T47D (cell line): ENCODE measurements around the gene UACA.

Experiments used
- DNase-seq, 2 experiments: peaks; one replicate each; pipeline versions ENCODE4 v3.0.0 to v3.0.0-alpha.2; 2011 to 2012; ENCODE audit warnings: low read depth in 1 of 2, low spot score in 1 of 2
- JUND ChIP-seq: IDR thresholded peaks from 2 replicates; pipeline ENCODE4 v1.6.1; 2012; ENCODE audit warnings: low read depth
- in situ Hi-C: cut with HindIII; loops from 2 replicates; pipeline ENCODE4 v1.10.0; 2016; ENCODE audit warnings: low sequenced_read_pairs, low pct_unique_long_range_greater_than_20kb

The UACA gene

DNA sequence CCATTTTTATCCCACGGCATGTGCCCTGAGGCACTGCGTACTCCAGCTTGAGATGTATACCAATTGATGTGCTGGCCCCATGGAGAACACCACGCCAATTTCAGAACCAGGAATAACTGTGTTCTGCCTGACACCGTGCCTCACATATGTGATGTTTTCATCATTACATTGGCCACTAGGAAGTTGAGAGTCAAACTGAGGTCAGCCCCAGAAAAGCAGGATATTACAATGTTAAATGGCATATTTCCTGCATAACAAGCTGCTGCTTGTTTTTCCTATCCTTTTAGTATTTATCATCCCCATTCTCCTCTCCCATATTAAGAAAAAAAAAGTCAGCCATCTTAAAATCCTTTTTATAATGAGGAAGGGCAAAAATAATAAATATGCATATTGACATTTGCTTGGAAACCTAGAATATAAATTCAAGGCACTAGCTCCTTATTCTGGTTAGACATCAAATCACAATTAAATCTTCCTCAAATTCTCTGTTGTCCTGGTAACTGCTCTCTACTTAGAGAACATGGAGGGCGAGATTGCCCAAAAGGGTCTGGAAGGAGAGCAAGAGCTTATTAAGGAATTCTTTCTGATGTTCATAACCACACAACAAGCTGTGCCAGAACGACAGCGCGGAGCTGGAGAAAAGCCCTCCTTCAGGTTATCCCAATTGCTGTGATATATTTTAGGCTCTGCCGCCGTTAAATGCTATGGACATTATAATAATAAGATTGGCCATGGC is 112.6 kb downstream of the UACA start:
- no peak for TF ChIP-seq JUND
- DNase-seq = no peak
- in situ Hi-C loops = no loop called here

DNA sequence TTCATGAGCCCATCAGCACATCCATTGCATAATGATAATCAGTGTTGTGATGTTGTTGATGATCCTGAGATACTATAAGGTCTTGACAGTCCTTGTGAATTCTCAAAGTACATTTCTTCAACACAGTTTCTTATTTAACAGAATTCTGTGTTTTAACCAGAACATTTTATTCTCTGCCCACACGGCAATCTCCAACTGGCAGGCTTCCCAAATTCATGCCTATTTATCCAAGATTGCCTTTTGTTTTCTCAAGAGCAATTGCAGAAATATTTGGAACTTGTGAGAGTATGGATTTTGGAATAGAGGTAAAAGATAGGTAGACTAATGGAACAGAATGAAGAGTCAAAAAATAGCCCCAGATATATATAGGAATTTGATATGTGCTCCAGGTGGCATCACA is 116.0 kb downstream of the UACA start:
- no peak for DNase-seq
- TF ChIP-seq JUND = no peak
- in situ Hi-C loops = no loop called here

DNA sequence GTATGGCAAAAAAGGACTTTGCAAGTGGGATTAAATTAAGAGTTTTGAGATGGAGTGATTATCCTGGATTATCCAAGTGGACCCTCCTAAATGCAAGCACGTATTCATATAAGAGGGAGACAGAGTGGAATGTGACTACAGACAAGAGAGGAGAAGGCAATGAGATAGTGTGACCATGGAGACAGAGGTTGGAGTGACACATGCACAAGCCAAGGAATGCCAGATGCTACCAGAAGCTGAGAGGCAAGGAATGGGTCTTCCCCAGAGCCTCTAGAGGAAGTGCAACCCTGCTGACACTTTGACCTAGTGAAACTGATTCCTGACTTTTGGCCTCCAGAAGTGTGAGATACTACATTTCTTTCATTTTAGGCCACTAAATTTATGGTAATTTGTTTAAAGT is 117.2 kb downstream of the UACA start:
- DNase-seq = no peak
- in situ Hi-C loops = no loop called here
- TF ChIP-seq JUND = no peak

GRCh38 chr15:70643783-70644125 is 119.6 kb downstream of the UACA start:
- no peak for TF ChIP-seq JUND
- peak in 1 of 2 experiments; percentile 29 for DNase-seq

DNA sequence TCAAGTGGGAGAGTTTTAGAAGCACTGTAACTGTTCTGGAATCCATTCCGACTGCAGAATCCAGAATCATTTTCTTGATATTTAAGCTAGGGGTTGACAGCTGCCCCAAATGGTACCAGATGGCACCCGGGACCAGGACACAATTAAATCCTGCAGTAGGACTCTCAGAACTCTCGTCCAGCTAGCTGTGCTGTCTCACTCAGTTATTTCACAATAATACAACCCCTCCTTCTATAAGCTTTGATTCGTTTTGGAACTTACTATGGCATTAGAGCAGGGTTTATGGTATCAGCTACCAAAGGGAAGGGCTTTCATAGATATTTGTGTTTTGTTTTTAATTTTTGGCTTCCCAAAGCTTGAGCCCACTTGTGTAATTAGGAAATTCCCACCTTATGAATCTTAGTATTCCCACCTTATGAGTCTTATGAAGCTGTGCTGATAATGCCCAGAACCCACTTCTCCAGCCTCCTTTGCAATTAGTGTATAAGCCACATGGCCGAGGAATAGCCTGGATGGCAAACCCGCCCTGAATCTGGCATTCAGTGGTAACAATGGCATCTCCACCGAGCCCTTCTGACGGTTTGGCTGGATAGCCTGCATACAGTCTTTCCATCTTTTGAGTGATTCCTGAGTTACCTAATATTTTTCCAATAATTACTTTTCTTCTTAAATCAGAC is 120.1 kb downstream of the UACA start:
- in situ Hi-C loops = no loop called here
- TF ChIP-seq JUND = no peak
- DNase-seq = no peak

More at GRCh38 chr15:70643783-70644125, 119.6 kb downstream of the UACA start:
- in situ Hi-C loops = no loop called here

DNA sequence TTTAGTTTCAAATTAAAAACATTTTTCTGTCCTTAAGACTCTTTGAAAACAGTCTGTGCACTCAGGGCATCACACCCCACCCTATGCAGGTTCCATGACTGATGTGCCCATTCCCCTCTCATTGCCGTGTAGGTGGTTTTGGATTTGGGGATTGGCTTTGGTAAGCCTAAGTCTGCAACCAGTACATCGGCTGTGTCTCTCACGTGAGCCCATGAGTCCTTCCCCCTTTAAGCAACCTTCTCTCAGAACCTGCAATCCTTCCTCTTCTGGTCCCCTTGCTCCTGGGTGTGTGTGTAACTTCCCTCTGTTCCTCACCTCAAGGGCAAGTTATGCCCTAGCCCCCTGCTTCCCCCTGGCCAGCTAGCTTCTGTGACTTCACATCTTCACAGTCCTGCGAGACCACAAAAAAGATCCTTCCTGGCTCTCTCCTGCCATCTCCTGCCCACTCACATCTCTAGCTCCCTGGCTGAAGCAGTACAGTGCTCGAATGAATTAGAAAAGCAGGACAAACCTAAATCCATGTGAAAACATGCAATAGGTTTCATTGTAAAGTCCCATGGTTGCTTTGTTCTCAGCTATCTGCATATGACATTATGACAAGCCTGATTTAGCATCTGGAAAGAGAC is 126.7 kb downstream of the UACA start:
- peak; percentile 31 to 64 for DNase-seq
- in situ Hi-C loops = no loop called here
- no peak for TF ChIP-seq JUND

GRCh38 chr15:70635895-70636294 is 127.5 kb downstream of the UACA start:
- in situ Hi-C loops = no loop called here
- TF ChIP-seq JUND = no peak
- DNase-seq = no peak

- no peak for DNase-seq
- no peak for TF ChIP-seq JUND
- in situ Hi-C loops = no loop called here
These were observed 129.4 kb downstream of the UACA start for GRCh38 chr15:70633991-70634390.

DNA sequence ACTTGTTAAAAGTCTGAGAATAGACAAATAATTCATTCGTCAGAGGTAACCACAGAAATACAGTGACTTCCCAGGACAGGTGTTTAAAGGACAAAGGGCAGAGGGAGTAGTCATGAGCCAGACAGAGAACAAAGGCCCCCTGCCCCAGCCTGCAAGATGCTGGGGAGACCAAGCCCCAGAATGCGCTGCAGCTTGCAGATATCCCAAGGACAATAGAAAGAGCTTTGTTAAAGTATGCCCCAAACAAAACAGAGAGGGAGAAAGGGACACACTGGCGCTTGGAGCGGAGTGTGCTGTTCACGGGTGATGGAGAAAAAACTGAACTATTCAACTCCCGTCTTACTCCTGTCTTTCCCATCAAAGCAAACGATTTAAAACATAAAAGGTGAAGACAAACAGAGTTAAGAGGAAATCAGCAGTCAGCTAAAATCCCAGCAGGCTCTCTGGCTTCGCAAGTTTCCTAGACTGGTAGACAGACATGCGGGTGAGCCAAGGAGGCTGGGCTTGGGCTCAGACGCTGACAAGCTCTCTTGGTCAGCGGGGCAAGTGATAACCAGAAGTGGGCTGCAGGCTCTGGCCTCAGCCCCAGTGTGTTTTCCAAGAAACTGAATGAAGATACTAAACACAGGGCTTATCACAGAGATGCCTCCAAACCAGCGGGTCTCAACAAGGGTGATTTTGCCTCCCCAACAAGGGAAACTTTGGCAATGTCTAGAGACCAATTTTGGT is 130.1 kb downstream of the UACA start:
- in situ Hi-C loops = no loop called here
- no peak for DNase-seq
- TF ChIP-seq JUND = no peak

DNA sequence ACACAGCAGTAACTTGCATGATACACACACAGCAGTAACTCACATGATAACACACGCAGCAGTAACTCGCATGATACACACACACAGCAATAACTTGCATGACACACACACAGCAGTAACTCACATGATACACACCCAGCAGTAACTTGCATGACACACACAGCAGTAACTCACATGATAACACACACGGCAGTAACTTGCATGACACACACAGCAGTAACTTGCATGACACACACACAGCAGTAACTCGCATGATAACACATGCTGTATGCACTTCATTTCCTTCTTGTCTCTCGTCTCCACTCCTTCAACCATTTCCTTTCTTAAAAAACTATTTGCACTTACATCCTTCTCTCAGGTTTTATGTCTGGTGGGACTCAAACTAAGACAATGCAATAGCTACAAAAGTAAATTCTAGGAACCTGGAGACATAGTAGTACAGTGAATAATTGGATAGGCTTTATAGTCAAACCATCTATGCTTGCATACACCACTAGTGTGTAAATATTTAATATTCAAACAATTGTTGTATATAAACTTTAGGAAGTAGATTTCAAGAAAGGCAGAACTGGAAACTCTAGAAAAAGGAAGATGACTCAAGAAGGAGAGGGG is 130.8 kb downstream of the UACA start:
- in situ Hi-C loops = no loop called here
- no peak for DNase-seq
- TF ChIP-seq JUND = no peak

DNA sequence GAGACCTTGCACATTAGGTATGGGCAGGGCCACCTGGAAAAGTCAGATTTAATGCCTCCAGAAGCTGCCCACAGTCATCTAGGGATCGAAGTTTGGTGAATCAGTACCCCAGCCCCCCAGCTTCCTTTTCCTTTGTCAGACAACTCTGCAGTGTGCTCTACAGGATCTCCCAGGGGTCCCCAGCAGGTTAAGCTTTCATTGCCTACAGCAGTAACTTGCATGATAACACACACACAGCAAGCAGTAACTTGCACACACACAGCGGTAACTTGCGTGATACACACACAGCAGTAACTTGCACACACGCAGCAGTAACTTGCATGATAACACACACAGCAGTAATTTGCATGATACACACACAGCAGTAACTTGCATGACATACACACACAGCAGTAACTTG is 131.3 kb downstream of the UACA start:
- no peak for TF ChIP-seq JUND
- no peak for DNase-seq
- in situ Hi-C loops = no loop called here

- no peak for DNase-seq
- in situ Hi-C loops = no loop called here
- TF ChIP-seq JUND = no peak
These were observed 133.6 kb downstream of the UACA start for GRCh38 chr15:70629735-70630273.
